Activated T-cell treated with anti-CD3 and anti-CD28 coated beads for 1 hour (primary cell): Measurements from ENCODE around the gene INAFM2.

ENCODE experiments used
- DNase-seq: peaks from one replicate; pipeline ENCODE4 v3.0.0-alpha.2; 2020; ENCODE audit warnings: low read depth

Gene INAFM2

DNA sequence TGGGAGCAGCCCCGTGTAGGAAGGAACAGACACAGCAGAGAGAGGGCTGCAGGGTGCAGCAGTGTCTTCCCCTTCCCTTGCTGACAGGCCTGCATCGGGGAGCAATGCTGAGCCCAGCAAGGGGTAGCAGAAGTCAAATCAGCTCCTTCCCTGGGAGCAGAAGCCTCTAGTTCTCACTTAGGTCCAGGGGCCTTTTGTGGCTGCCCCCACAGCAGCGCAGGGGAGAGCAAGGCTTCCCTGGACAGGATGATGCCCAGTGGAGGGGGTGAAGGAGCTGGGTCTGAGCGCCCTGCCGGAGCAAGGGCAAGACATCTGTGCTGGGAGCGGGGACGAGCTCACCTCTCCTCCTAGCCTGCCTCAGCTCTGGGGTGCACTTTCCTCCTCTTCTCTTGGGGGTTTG is 16.6 kb upstream of the INAFM2 start:
- no peak for DNase-seq

GRCh38 chr15:40307421-40308211 is 15.9 kb upstream of the INAFM2 start, which contains the start of gene PLCB2:
Gene PLCB2, minus strand, starts transcription at chr15:40307935. Its CDS starts 263 bp downstream, at chr15:40307672.
- peak; percentile 57 for DNase-seq

DNA sequence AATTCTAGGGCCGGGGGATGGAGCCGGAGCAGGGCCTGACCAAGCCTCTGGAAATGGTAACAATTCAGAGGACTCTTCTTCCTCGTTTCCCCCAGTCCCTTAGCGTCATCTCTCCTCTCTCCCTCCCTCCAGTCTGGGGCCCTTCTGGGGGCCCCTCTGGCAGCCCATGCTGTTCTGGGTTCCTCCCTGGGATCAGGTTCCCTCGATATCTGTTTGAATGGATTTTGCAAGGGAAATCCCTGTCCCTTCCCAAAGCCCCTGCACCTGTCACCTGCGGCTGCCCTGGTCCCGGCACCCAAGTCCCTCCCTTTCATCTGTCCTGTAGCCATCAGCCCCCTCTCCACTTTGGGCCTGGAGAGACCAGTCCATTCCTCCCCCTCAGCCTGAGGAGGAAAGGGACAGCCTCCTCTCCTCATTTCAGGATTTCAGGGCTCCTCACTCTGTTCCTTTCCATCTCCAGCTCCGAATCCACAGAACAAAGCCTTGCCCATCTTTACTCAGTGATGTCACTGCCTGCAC is 14.1 kb upstream of the INAFM2 start:
- DNase-seq = no peak

GRCh38 chr15:40310001-40310959 is 13.2 kb upstream of the INAFM2 start:
- DNase-seq = peak; percentile 48

DNA sequence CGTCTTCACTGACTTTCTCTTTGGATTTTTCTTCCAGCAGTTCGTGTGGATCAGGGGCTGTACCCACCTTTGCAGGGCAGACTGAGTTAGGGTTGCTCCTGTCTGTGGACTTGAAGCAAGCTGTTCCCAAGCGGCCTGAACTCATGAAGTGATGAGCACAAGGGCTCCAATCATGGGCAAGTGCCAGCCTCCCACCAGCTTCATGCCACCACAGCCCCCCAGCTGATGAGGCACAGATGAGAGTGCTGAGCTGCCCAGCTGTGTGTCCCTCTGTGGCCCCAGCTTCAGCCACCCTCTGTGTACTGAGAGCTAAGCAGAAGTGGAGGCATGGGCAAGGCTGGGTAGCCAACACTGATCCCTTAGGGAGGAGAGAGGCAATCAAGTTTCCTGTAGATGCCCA is 12.5 kb upstream of the INAFM2 start:
- DNase-seq = no peak

DNA sequence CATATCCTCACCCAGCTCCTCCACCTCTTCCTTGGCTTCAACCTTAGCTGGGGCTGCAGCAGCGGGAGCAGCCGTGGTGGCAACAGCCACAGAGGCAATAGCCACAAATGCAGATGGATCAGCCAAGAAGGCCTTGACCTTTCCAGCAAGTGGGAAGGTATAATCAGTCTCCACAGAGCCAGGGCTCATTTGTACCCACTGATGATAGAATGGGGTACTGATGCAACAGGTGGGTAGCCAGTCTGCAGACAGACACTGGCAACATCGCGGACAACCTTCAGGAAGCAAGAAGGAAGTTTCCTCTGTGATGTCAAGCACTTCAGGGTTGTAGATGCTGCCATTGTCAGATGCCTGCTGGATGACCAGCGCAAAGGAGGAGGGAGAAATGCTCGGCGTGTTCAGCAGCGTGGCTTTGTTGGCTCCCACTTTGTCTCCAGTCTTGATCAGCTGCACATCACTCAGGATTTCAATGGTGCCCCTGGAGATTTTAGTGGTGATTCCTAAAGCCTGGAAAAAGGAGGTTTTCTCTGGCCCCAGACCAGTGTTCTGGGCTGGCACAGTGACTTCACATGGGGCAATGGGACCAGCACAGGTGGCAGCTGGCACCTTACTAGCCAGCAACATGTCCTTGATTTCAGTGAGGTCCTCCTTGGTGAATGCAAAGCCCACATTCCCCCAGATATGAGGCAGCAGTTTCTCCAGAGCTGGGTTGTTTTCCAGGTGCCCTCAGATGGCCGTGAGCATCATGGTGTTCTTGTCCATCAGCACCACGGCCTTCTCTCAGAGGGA is 10.9 kb upstream of the INAFM2 start:
- DNase-seq = no peak

- peak; percentile 21 for DNase-seq
Measured at GRCh38 chr15:40313531-40314398, 9.7 kb upstream of the INAFM2 start.

DNA sequence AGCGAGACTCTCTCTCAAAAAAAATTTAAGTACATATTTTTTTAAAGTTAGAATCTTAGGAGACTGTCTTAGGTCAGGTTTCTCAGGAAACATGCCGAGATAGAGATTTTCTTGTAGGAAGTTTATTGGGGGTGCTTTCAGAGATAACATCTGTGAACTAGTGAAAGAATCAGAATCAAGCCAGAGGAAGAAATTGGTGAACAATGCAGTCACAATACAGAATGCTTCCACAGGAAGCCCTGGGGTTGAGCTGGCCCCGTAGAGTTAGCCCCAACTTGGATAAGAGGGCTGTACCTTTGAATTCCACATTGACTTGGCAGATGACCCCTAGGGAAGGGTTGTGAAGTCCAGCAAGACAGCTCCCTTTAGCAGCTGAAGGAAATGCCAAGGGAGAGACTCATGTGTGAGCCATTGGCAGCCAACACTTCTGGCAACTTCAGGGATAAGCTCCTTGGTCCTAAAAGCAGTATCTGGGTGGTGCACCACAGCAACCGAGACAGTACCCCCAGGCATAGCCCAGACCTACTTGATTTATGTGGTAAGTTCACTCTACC is 8.7 kb upstream of the INAFM2 start:
- DNase-seq = no peak

DNA sequence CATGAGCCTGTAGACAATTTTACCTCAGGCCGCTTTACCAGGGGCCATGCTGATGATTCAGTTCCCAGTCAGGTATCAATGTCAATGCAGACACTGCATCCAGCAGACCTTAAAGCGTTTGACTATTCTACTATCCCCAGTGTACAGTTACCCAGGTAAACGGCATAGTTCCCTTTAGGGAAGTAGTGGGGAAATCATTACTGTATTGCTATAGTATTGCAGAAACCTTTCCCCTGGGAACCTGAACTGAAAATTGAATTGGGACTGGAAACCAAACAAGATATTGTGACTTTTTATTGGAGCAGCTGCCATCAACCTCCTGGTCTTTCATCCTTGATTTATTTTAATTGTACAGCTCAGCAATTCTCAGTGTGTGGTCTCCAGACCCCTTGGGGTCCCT is 6.6 kb upstream of the INAFM2 start:
- no peak for DNase-seq

GRCh38 chr15:40317580-40317979 is 5.9 kb upstream of the INAFM2 start:
- DNase-seq = no peak

GRCh38 chr15:40320409-40320808 is 3.1 kb upstream of the INAFM2 start:
- no peak for DNase-seq

GRCh38 chr15:40320931-40321371 is 2.5 kb upstream of the INAFM2 start:
- peak; percentile 22 for DNase-seq

DNA sequence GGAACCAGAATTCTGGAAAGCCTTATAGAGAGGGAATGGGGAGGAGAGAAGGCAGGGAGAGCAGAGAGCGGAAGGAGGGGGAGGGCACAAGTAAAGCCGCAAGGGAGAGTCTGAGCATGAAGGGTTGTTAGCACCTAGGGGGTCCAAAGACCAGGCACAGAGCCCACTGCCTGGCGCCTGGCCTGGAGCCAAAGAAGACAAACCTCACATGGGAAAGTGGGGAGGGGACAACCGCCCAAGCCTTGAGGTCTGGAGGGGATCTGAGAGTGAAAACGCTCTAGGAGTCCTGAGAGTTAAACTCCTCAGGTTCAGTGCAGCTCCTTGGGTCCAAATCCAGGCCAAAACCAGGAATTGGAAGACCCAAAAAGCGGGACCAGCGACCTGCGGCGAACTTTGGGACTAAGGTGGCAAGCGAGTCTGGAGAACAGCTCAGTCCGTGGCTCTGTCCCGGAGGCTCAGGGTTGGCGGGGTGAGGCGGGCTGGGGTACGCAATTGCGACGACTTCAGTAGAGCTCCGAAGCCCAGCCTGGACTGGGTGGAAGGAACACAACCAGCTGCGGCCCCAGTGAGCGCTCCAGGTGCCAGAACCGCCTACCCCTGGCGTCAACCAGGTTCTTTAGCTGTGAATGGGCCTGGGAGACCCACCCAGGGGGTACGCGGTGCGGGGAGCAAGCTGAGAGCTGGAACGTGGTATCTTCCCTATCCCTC is 807 bp upstream of the INAFM2 start:
- DNase-seq = no peak

DNA sequence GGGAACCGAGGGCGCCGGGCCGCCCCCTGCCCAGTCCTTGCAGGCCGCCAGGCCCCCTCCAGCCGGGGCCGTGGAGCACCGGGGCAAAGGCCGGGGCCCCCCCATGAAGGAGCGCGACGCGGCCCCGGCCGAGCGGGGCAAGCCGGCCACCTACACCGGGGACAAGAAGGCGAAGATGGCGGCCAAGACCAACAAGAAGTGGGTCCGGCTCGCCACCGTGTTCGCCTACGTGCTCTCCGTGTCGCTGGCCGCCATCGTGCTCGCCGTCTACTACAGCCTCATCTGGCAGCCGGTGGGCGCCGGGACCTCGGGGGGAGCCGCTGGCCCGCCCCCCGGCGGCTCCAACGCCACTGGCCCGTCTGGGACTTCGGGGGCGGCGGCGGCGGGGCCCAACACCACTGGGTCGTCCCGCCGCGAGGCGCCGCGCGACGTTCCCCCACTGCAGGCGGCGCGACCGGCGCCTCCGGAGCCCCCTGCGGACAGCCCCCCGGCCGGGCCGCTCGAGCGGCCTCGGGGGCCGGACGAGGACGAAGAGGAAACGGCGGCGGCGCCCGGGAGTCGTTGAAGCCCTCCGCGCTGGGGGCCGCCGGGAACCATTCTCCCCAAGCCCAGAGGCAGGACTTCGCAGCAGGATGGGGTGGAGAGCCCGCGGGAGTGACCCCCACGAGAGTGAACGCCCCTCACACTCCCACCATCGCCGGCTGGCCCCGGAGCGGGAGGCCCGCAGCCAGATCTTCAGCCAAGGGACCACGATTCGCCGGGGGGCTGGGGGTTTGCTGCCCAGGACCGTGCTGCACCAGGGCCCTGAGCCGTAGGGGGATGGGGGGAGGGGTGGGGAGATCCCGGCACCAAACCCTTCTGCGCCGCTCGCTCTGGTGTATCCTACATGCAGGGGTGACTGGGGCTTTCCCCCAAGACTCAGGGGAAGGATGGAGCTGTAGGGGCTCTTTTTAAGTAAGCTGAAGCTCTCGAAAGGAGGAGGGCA is 753 bp downstream of the INAFM2 start:
- no peak for DNase-seq

GRCh38 chr15:40325188-40325587 is 1.7 kb downstream of the INAFM2 start:
- DNase-seq = no peak

GRCh38 chr15:40325700-40326099 is 2.2 kb downstream of the INAFM2 start:
- DNase-seq = no peak

DNA sequence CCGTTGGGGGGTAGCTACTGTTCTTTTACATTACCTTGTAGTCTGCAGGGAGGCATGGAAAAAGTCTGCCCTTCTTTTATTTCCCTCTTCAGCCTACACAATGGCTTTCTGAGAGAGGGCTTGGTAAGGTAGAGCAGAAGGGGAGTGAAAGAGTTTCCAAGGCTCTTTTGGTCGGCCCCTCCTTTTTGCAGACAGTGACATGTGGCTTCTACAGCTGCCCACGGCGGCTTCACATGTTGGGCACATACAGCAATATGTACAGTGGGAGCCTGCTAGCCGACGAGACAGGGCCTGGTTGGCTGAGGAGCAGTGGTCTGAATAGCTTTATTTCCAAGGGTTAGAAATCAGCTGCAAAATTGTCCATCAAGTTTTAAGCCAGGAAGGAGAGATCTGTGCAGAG is 4.0 kb downstream of the INAFM2 start:
- no peak for DNase-seq

DNA sequence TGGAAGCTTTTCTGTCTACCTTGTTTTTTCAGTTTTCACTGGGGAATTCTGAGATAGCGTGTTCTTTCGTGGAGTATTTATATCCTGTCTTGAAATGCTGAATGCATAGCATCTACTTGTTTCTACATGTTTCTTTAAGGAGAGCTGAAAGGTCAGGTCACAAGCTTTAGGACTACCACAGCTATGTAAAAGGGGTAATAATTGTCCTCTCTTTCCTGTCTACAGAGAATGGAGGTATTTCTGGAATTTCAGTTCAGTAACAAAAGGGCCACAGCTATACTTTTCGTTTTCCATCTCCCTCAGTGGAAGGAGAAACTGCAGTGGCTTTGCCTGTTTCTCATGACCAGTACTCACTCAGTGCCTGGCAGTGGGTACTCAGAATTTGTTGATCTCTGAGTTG is 4.7 kb downstream of the INAFM2 start:
- no peak for DNase-seq

GRCh38 chr15:40328751-40329150 is 5.3 kb downstream of the INAFM2 start:
- no peak for DNase-seq
